Erythroblast (primary cell): ENCODE measurements around the gene CHN1.

Experiments used
- GATA1 ChIP-seq: IDR thresholded peaks from 2 replicates; pipeline ENCODE4 v1.6.1; 2011; ENCODE audit warnings: low read depth, mild to moderate bottlenecking, control low read depth, low read length, moderate library complexity
- POLR2A ChIP-seq: IDR thresholded peaks from 2 replicates; pipeline ENCODE4 v1.6.1; 2011; ENCODE audit warnings: mild to moderate bottlenecking, low read length

- TF ChIP-seq POLR2A: no peak
- no peak for TF ChIP-seq GATA1
These were observed 204.6 kb downstream of the CHN1 start for GRCh38 chr2:174800436-174801205.
